ENCODE results near the gene CCDC40. TPM values are rescaled to one million over a fixed set of nuclear protein-coding genes. Genes with fewer than 3 reads are reported as not detected.
"Not testable (repeated sequence)": the region's sequence is repeated elsewhere in the genome, so short reads cannot be mapped to it uniquely, and the experiment has no call there.

Gene CCDC40
- total and polyA plus RNA-seq, 8 donors: 0.61 to 56.2 (median 3.8) TPM

DNA sequence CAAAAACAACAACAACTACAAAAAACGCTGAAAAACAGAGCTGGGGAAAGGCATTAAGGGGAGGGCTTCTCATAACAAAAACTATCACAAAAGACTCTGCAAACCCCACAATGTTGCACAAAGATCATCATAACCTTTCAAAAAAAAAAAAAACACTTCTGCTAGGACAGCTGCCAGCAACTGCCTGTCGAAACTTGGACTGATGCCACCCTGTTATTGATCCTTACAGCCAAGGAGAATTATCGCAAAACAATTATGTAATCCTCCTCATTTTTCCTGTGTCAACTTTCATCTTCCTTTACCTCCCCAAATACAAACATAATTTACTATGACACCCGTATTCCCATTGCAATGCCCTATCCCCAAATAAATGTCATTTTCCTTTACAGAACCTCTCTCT, 9.3 kb downstream of the CCDC40 start:
- 27 to 48% (median 42%) methylated on average over 4 of the region's 4 CpGs for WGBS, 5 donors
- DNase-seq: no peak
- no peak overlapping the region for H3K4me3 ChIP-seq
- H3K9me3 ChIP-seq: no peaks in the 10 kb centered on the region
- TF ChIP-seq POLR2A (IDR thresholded peaks at IDR 0.05): no peak
- no peak for TF ChIP-seq CTCF (IDR thresholded peaks at IDR 0.05)
- no peak for TF ChIP-seq EP300 (IDR thresholded peaks at IDR 0.05)
- no peak for TF ChIP-seq POLR2AphosphoS5 (IDR thresholded peaks at IDR 0.05)
- intact Hi-C loops (cut with DNase I; ENCODE audit: low total_unique reads): no loop called here
- no peaks in the 10 kb centered on the region for H3K27me3 ChIP-seq
- peaks cover 0 to 49% (median 13%) of the 10 kb centered on the region in 4 donors for H3K36me3 ChIP-seq
- H3K4me1 ChIP-seq: no peaks in the 10 kb centered on the region
- H3K27ac ChIP-seq: no peak overlapping the region

DNA sequence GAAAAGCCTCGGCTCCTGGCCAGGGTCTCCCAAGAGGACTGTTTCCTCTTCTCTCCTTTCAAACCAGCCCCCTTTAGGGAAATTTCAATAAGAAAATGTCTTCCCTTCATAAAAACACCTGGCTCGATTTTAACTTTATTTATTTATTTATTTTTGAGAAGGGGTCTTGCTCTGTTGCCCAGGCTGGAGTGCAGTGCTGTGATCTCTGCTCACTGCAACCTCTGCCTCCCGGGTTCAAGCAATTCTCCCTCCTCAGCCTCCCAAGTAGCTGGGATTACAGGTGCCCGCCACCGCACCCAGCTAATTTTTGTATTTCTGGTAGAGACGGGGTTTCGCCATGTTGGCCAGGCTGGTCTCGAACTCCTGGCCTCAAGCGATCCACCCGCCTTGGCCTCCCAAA, 10.3 kb downstream of the CCDC40 start:
- H3K27ac ChIP-seq; intact Hi-C loops (cut with DNase I; ENCODE audit: low total_unique reads); H3K27me3 ChIP-seq; H3K9me3 ChIP-seq; H3K4me1 ChIP-seq; H3K4me3 ChIP-seq; DNase-seq: not testable (repeated sequence)
- 90 to 98% (median 95%) methylated on average over 10 of the region's 10 CpGs for WGBS, 5 donors
- H3K36me3 ChIP-seq: peaks cover 0 to 44% (median 11%) of the 10 kb centered on the region in 4 donors

- Histone ChIP-seq H3K27ac (no peak overlapping the region), H3K36me3 (peaks cover 0 to 39% (median 9%) of the 10 kb centered on the region in 4 donors), H3K27me3 (no peaks in the 10 kb centered on the region), H3K4me3 (no peak overlapping the region), H3K9me3 (no peaks in the 10 kb centered on the region), H3K4me1 (no peaks in the 10 kb centered on the region)
- DNase-seq: no peak
- intact Hi-C loops (cut with DNase I; ENCODE audit: low total_unique reads): no loop called here
- TF ChIP-seq EP300 (IDR thresholded peaks at IDR 0.05) (no peak), POLR2A (IDR thresholded peaks at IDR 0.05) (no peak), CTCF (IDR thresholded peaks at IDR 0.05) (no peak), POLR2AphosphoS5 (IDR thresholded peaks at IDR 0.05) (no peak)
- 84 to 93% (median 92%) methylated on average over 11 of the region's 11 CpGs for WGBS, 5 donors
These were observed 10.7 kb downstream of the CCDC40 start for GRCh38 chr17:80047176-80047575.

DNA sequence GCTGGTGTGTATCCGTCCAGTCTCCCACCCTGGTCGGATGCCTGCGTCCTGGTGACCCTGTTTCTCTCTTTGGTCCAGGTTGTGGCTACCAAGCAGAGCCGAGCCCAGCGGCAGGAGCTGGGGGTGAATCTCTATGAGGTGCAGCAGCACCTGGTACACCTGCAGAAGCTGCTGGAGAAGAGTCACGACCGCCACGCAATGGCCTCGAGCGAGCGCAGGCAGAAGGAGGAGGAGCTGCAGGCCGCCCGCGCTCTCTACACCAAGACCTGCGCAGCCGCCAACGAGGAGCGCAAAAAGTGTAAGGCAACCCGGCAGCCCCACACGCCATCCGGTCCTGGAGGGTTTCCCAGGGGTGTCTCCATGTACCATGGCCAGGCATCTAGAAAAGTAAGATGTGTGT, 13.5 kb downstream of the CCDC40 start:
- Histone ChIP-seq H3K4me1 (peaks cover 0 to 7% (median 0%) of the 10 kb centered on the region in 4 donors), H3K27ac (no peak overlapping the region), H3K9me3 (no peaks in the 10 kb centered on the region), H3K36me3 (peaks cover 0 to 16% (median 7%) of the 10 kb centered on the region in 4 donors), H3K27me3 (no peaks in the 10 kb centered on the region), H3K4me3 (no peak overlapping the region)
- TF ChIP-seq POLR2AphosphoS5 (IDR thresholded peaks at IDR 0.05) (no peak), POLR2A (IDR thresholded peaks at IDR 0.05) (no peak), CTCF (IDR thresholded peaks at IDR 0.05) (no peak), EP300 (IDR thresholded peaks at IDR 0.05) (no peak)
- 94 to 98% (median 95%) methylated on average over 16 to 21 of the region's 21 CpGs for WGBS, 5 donors
- no peak for DNase-seq
- intact Hi-C loops (cut with DNase I; ENCODE audit: low total_unique reads): no loop called here

GRCh38 chr17:80050706-80051105, 14.3 kb downstream of the CCDC40 start:
- intact Hi-C loops (cut with DNase I; ENCODE audit: low total_unique reads): no loop called here
- TF ChIP-seq POLR2A (IDR thresholded peaks at IDR 0.05) (no peak), EP300 (IDR thresholded peaks at IDR 0.05) (no peak), POLR2AphosphoS5 (IDR thresholded peaks at IDR 0.05) (no peak), CTCF (IDR thresholded peaks at IDR 0.05) (no peak)
- H3K9me3 ChIP-seq: no peaks in the 10 kb centered on the region
- peaks cover 0 to 7% (median 0%) of the 10 kb centered on the region in 4 donors for H3K4me1 ChIP-seq
- H3K27me3 ChIP-seq: no peaks in the 10 kb centered on the region
- H3K36me3 ChIP-seq: peaks cover 0 to 16% (median 7%) of the 10 kb centered on the region in 4 donors
- no peak for DNase-seq
- 80 to 97% (median 89%) methylated on average over 16 of the region's 16 CpGs for WGBS, 5 donors
- H3K4me3 ChIP-seq: no peak overlapping the region
- H3K27ac ChIP-seq: no peak overlapping the region

Data from stomach (tissue), 9 donors.